Right renal cortex interstitium (tissue), 3 donors: ENCODE data around the gene PDCD10. TPM values are rescaled to one million over a fixed set of nuclear protein-coding genes. Genes with fewer than 3 reads are reported as not detected.

Experiments used
- DNase-seq, 3 donors: peaks; one replicate each; pipeline ENCODE4 v3.0.0-alpha.2; 2013; ENCODE audit warnings: low read depth in 3 of 3, low spot score in 2 of 3
- polyA plus RNA-seq, 3 donors: library from polyadenylated mRNA; unstranded; fragments of 120-200 nt; gene quantifications; one replicate each; pipeline ENCODE4 v1.2.1, GENCODE V29; 2013; ENCODE audit not compliant: insufficient read length in 3 of 3

PDCD10 gene
- polyA plus RNA-seq, 3 donors = 70.1 to 81.9 (median 79.8) TPM

DNA sequence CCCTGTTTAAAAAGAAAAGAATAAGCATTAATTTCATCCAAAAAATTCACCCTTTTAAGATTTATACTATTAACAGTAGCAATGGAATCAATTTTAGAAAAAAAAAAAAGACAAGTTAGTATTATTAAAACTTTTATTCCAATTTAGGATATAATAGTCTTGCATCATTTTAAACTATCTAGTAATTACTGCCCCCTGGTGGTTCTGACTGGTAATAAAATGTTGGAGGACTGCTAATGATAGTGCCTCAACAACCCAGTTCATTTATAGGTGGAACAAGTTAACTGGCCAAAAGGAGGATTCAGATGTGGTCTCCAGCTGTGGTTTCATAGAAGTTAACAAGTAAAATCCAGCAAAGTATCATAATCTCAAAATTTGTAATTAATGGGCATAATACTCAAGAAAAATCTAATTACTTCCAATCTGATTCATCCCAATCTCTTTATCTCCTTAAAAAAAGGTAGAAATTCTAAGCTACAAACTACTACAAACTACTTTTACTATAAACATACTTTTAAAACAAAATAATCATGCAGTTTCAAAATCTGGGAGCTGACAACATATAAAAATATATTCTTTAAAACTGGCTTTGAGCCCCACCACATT lies 50.2 kb downstream of the PDCD10 start:
- peak; percentile 9 to 47 (median 40) for DNase-seq

DNA sequence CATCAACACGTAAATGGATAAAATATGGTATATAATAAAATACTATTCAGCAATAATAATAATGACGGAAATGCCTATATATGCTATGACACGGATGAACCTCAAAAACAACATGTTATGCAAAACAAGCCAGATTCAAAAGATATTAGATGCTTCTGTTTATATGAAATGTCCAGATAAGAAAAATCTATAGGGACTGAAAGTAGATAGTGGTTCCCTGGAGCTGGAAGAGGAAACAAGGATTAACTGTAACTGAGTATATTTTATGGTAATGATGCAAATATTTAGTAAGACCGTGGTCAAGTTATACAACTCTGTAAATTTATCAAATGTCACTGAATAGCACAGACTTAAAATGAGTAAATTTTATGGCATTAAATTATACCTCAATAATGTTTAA lies 55.2 kb downstream of the PDCD10 start:
- no peak for DNase-seq

DNA sequence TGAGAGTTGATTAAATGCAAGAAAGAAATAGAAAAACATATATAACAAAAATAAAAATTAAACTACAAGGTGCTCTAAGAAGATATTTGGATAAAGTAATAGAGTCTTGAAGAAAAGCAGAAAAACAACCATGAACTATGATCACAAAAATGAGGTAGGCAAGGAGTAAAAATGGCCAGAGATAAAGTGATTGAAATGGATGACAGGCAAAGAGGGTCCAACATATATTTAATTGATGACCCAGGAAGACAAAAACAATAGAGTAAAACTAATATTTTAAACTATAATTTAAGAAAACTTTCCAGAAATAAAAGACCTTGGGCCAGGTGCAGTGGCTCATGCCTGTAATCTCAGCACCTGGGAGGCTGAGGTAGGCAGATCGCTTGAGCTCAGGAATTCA lies 58.8 kb downstream of the PDCD10 start:
- no peak for DNase-seq

DNA sequence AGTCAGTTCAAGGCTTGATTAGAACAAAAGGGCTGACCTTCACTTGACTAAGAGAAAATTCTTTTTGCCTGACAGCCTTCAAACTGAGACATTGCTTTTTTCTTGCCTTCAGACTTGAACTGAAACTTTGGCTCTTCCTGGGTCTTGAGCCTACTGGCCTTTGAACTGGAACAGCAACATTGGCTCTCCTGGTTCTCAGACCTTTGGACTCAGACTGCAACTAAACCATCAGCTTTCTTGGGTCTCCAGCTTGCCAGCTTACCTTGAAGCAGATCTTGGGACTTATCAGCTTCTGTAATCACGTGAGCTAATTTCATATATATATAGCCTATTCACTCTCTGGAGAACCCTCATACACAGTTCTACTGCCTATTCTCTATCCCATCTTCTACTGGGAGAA lies 61.5 kb downstream of the PDCD10 start:
- DNase-seq = no peak

DNA sequence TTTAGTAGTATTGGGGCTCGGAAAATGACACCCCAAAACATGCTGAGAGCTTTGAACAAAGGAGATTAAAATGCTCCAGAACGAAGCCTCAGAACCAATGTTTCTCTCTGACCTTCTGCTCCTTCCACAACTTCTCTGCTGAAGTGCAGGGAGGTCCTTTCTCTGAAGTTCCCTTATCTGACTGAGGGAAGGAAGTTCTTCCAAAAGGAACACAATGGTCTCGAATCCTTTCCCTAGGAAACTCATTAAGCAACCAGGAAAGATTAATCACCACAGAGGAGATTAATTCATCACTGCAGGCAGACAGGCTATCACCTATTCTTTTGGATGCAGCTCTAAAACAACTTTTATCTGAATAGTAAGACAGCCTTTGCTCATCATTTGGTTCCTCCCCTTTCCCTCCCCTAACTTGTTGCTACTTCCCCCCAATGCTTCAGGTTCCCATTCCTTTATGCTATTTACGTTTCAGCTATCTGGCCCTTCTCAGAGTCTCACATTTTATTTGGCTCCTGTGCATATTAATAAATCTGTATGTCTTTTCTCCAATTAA lies 62.7 kb downstream of the PDCD10 start:
- DNase-seq = no peak

DNA sequence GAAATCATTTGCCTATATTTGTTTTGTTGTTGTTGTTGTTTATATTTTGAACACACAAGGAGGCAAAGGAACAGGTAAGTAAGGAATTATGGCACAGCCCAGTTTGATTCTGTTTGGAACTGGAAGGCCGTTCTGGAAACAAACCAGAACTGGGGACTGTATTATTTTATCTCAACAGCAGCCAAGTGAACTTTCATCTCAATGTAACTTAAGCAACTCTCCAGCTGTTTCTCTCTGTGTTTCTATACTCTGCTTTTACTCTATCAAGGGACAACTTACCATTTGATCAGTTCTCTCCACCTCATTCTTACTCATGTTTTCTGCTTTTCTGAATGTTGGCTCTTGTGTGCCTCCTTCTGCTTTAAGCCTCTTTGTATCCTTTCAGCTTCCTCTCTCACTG lies 65.0 kb downstream of the PDCD10 start:
- no peak for DNase-seq

DNA sequence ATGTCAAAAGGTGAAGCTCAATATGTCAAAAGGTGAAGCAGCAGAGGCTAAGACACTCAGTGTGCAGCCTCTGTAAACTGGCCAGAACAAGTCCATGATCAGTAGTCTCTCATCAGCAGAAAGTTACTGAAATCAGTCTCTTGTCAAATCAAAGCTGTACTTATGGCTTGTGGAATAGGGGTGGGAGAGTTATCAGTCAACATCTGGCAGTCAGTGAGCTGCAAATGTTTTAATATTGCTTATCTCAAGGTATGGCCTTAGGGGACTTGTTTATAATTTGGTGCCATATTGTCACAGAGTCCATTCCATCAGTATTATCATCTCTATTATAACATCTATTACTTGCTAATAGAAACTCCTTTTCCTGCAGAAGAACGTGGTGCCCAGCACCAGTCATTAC lies 66.0 kb downstream of the PDCD10 start:
- no peak for DNase-seq

DNA sequence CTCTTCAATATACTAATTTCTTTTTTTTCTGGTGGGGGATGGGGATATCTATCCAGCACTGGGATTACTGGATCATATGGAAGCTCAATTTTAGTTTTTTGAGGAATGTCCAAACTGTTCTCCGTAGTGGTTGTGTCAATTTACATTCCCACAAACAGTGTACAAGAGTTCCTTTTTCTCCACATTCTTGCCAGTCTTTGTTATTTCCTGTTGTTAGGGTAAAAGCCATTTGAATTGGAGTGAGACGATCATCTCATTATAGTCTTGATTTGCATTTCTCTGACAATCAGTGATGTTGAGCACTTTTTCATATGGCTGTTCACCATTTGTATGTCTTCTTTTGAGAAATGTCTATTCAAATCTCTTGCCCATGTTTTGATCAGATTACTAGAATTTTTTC lies 68.1 kb downstream of the PDCD10 start:
- no peak for DNase-seq

DNA sequence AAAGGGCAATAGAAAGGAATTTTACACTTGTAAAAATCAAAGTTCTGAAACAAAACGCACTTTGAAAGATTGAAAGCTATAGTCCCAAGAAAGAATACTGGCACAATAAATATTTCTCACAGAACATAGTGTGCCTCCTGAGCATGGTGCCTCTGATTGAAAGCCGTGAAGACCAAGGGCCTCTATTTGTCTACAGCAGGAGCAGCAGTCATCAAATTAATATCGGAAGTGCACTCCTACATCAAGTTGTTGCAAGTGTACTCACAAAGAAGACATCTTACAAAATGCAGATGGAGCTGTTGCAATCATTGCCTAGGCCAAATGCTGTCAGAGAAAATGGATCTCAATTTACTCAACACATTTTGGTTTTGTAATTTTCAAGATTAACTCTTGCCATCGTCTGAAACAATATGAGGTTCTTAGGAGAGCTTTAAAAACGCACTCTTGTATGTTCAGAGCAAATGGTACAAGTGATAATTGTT lies 71.7 kb downstream of the PDCD10 start:
- no peak for DNase-seq

DNA sequence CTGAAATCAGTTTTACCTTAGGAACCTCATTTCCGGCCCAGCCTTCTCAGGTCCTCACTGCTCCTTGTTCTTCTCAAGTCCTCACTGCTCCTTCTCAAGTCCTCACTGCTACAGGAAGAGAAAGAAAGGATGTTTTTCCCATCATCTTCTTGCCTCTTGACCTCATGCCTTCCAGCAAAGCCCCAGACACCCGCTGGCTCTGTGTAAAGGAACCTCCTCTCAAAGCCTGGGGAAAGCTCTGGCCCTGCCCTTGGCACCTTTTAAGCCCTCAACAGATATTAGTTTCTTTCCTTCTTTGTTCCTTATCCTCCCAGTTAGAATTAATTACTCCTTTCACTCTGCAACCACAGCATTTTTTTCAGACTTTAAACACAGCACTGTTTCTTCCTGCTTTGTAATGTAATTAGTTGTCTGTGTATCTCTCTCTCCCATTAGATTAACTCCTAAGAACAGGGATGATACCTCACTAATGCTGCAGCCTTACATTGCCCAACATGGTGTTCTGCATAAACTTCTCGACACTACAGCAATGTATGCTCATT lies 76.9 kb downstream of the PDCD10 start:
- DNase-seq = no peak

DNA sequence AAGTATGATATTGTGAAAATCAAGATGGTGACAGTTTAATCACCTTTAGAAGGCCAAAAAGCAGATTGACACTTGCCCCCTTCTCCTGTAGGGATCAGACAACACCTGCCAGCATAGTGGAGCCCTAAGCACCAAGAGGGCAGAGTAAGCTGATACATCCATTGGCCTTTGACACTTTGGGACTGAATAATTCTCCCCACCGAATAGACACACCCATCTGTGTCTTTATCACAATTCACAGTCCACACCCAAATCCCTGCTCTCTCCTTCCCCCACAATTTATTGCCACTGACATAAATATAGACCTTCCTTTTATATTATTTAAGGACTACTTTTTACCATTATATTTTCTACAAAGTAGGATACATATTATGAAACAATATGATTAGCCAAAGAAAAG lies 77.9 kb downstream of the PDCD10 start:
- no peak for DNase-seq

DNA sequence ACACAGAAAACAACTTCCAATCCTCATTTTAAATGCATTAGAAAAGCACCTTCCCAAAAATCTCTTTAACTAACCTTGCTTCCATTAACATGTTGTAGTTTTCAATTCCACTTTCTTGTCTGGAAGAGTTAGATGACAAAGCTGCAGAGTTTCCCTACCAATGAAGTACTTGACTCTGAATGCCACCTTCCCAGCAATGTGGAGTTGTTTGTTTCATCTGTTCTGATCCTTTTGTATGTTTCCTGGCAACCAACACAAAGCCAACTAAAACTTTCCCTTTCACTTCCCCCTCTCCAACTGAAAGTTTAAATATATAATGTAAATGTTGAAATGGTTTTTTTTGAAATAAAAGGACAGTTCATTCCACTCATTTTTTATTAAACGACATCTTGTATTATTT lies 80.9 kb downstream of the PDCD10 start, which contains the start of gene WDR49:
Gene WDR49, minus strand, starts transcription at position 183 of the 400 bp plus-strand sequence. CDS start 517 bp downstream, outside the sequence.
- DNase-seq = no peak

DNA sequence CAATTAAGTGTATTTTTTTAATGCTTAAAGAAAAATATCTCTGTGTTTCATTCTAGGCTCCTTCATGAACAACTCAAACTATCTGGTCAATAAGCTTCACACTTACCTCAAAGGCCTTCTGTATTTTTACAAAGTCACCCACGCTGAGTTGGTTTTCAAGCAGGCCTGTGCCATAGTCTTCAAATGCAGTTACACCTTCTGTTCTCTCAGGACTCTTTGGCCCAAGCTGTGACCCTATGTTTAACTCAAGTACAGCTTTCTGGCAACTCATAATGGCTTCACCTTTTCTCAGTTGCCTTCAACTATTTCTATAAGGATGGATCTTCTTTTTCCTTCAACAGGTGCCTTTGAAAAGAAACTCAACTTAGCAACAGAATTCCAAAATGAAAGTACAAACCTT lies 81.5 kb downstream of the PDCD10 start:
- DNase-seq = no peak

DNA sequence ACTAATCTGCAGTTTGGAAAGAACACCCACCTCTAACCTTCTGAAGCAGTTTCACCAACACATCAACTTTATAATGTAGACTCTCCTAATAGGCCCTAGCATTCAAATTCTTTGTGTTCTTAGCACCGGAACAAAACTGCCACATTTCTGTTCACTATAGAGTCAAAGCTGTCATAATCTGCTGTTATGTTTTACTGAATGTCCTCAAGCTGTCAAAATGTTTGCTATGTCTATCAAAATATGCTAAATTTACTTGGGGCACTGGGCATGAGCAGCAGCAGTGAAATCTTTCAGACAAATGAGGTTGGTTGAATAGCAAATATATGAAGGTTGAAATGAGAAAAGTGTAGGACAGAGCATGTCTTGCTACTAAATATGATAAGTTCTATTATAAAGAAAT lies 82.9 kb downstream of the PDCD10 start:
- no peak for DNase-seq

DNA sequence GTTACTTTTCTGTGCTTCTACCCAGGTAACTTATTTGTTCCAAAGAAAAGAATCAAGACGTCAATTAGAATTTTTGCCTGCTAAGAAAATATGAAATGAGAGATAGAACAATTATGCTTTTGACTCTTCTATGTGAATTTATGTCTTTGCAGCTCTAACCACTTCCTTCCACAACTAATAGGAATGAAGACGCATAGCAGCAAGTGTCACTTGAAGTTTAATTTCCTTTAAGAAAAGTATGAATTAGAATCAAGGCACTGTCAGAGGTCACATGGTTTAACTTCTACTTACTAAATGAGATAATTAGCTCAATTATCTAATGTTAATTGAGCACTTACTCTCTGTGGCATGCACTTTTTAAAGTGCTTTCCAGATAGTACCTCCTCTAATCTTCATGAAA lies 84.2 kb downstream of the PDCD10 start:
- DNase-seq = no peak

DNA sequence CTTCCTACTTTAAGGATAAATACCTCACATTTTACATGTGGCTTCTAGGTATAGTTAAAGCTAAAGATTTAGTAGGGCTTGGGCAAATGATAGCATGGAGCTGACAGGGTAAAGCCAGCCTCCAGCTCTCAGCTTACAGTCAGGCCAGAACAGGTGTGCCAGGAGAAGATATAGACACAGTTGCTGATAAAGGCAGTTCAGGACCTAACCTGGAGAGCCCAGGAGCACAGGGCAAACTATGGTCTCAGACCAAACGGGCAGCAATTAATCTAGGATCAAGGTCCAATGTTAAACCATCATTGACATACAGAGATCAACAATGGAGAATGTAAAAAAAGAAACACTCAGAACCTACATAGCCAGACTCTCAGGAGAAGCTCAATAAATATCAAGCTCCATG lies 84.9 kb downstream of the PDCD10 start:
- DNase-seq = no peak

DNA sequence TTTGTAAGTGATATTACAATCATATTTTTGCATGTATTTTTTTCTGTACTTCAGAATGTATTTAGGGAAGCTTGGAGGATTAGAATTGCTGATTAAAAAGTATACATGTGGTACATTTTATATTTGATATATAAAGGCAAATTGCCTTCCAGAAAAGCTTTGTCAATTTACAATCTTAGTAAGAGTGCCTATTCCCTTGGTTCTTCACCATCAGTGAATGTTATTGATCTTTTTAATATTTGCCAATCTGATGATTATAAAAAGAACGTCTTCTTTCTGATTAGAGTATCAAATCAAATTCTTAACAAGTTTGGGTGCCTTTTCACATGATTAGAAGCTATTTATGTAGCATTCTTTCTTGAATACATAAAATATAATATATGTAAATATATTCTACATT lies 90.1 kb downstream of the PDCD10 start:
- DNase-seq = no peak

Other genes with a start within 250 kb of the PDCD10 start
- 1 to 10 TPM; 2.3 to 2.8 (median 2.6) TPM for gene WDR49, start 81.0 kb downstream of the PDCD10 start, polyA plus RNA-seq
- gene SERPINI1, start 829 bp upstream of the PDCD10 start, polyA plus RNA-seq = 10 to 100 TPM; 35.4 to 50.4 (median 42.6) TPM